DMS 273 (cell line): ENCODE results near the gene TSPY1.
"Not testable (repeated sequence)": the region's sequence is repeated elsewhere in the genome, so short reads cannot be mapped to it uniquely, and the experiment has no call there.

Source experiments
- DNase-seq: peaks from one replicate; lab custom pipeline; 2025; ENCODE audit not compliant: unreplicated experiment; lab: John Stamatoyannopoulos, UW

Gene TSPY1

GRCh38 chrY:9466655-9467054 lies at the start of gene TSPY1:
TSPY1 (plus strand) TSS chrY:9466955; CDS start chrY:9467001, 46 bp downstream.
- DNase-seq, result not testable (repeated sequence)

GRCh38 chrY:9486967-9487366 lies 20.2 kb downstream of the TSPY1 start, which contains the start of gene TSPY9:
TSPY9 (plus strand) TSS chrY:9487267; CDS start chrY:9487313, 46 bp downstream.
- not testable (repeated sequence) for DNase-seq

GRCh38 chrY:9504396-9504795 lies 37.6 kb downstream of the TSPY1 start:
- DNase-seq, result not testable (repeated sequence)

- DNase-seq, result not testable (repeated sequence)
Observed at GRCh38 chrY:9516287-9516686, 49.5 kb downstream of the TSPY1 start.
